K562 (cell line): Measurements from ENCODE around the gene TSGA10. TPM values are rescaled to one million over a fixed set of nuclear protein-coding genes. Genes with fewer than 3 reads are reported as not detected.

Source experiments
- ATAC-seq: fragments of 200-7000 bp; cut with Tn5 transposase; 3 replicates; pipeline ENCODE4 v1.9.1; 2020; ENCODE audit warnings: moderate library complexity
- BruUV-seq: library from RNA; stranded (reverse); fragments of 400-500 nt; replicated peaks from 2 replicates; lab custom pipeline; 2021; lab: Mats Ljungman, UMichigan
- CTCF ChIA-PET: fragments of 300-600 bp; formaldehyde crosslinking; extraction: SDS; loops from one replicate; lab custom pipeline; 2021; ENCODE audit warnings: low intra/inter-chr PET ratio; lab: Yijun Ruan, JAX
- POLR2A ChIA-PET: fragments of 300-600, 350-650 bp; sonication (Branson Sonifier 250); formaldehyde crosslinking; extraction: SDS; loops from one replicate; lab custom pipeline; 2021; ENCODE audit warnings: antibody characterized with exemption, inconsistent platforms; lab: Yijun Ruan, JAX
- DNase-seq, 4 experiments: peaks; one replicate each; pipeline versions ENCODE4 v3.0.0 to v3.0.0-alpha.2; 2011 to 2018; ENCODE audit warnings: low spot score in 3 of 4, mixed read lengths in 3 of 4; ENCODE audit errors: extremely low read depth in 1 of 4
- FAIRE-seq: peaks from 2 replicates; lab custom pipeline; 2011; peaks lifted over from hg19 to GRCh38; lab: Jason Lieb, UNC
- H2AFZ ChIP-seq: 2 replicates; pipeline ENCODE4 v1.6.0; 2011; ENCODE audit warnings: low read depth, low read length, control low read depth, inconsistent platforms
- H3K27ac ChIP-seq: fragments of 200-600 bp; 3 replicates; pipeline ENCODE4 v1.8.0; 2011; ENCODE audit warnings: low read depth, mild to moderate bottlenecking, control low read depth, inconsistent platforms, low read length, moderate library complexity, mixed read lengths; ENCODE audit errors: extremely low read depth
- H3K27me3 ChIP-seq, 2 experiments: fragments of 300-600 bp in 1 of 2; 2 replicates in 1 of 2; 3 replicates in 1 of 2; pipeline versions ENCODE4 v1.6.0 to v1.8.0; 2011; ENCODE audit warnings: inconsistent platforms in 2 of 2, low read length in 2 of 2, mild to moderate bottlenecking in 1 of 2, mixed read lengths in 1 of 2, moderate library complexity in 1 of 2; ENCODE audit not compliant: control insufficient read depth in 2 of 2, insufficient read depth in 2 of 2
- H3K36me3 ChIP-seq: fragments of 300-600 bp; 3 replicates; pipeline ENCODE4 v1.8.0; 2011; ENCODE audit warnings: mild to moderate bottlenecking, low read length, inconsistent platforms; ENCODE audit not compliant: control insufficient read depth, insufficient read depth
- H3K4me1 ChIP-seq, 2 experiments: fragments of 200-600 bp in 1 of 2; replicated peaks in 1 of 2; 2 replicates in 1 of 2; 3 replicates in 1 of 2; pipeline versions ENCODE4 v1.5.1 to v1.8.0; 2011; ENCODE audit warnings: inconsistent platforms in 2 of 2, low read length in 2 of 2, mild to moderate bottlenecking in 1 of 2, mixed read lengths in 1 of 2, moderate library complexity in 1 of 2; ENCODE audit not compliant: control insufficient read depth in 2 of 2, insufficient read depth in 2 of 2
- H3K4me2 ChIP-seq: 2 replicates; pipeline ENCODE4 v1.6.1; 2011; ENCODE audit warnings: low read length, control low read depth, inconsistent platforms, mixed read lengths; ENCODE audit not compliant: insufficient read depth
- H3K4me3 ChIP-seq: fragments of 200-600 bp; sonication (generic), shearing (Covaris generic); 2 replicates; pipeline ENCODE4 v1.5.1; 2016; ENCODE audit warnings: control low read depth, inconsistent platforms
- H3K79me2 ChIP-seq: fragments of 200-600 bp; 3 replicates; pipeline ENCODE4 v1.8.0; 2011; ENCODE audit warnings: low read length, inconsistent platforms; ENCODE audit not compliant: control insufficient read depth, insufficient read depth
- H3K9ac ChIP-seq, 2 experiments: 2 replicates each; pipeline versions ENCODE4 v1.6.0 to v1.6.1; 2011; ENCODE audit warnings: low read depth in 2 of 2, low read length in 2 of 2, control low read depth in 1 of 2, inconsistent platforms in 1 of 2, mild to moderate bottlenecking in 1 of 2, mixed read lengths in 1 of 2; ENCODE audit not compliant: insufficient read depth in 1 of 2
- H3K9me1 ChIP-seq: one replicate; pipeline ENCODE4 v1.6.0; 2011; ENCODE audit warnings: inconsistent platforms, mild to moderate bottlenecking, low read length, moderate library complexity; ENCODE audit not compliant: control insufficient read depth, insufficient read depth
- H3K9me3 ChIP-seq: replicated peaks from 2 replicates; pipeline ENCODE4 v1.5.1; 2011; ENCODE audit warnings: low read depth, low read length, inconsistent platforms; ENCODE audit not compliant: control insufficient read depth, insufficient read depth
- H4K20me1 ChIP-seq: replicated peaks from 2 replicates; pipeline ENCODE4 v1.6.1; 2011; ENCODE audit warnings: low read length, inconsistent platforms, mixed read lengths; ENCODE audit not compliant: control insufficient read depth, insufficient read depth
- C11orf30 ChIP-seq: fragments of 450-650 bp; IDR thresholded peaks from 2 replicates; pipeline ENCODE4 v1.6.1; 2016; ENCODE audit warnings: low read depth, mild to moderate bottlenecking
- CREB1 ChIP-seq, 2 experiments: sonication (generic) in 1 of 2; formaldehyde crosslinking in 1 of 2; IDR thresholded peaks; 2 replicates each; pipeline versions ENCODE4 v1.6.1 to v1.8.0; 2012 to 2022; ENCODE audit warnings: inconsistent platforms in 1 of 2, mild to moderate bottlenecking in 1 of 2, missing genetic modification reagents in 1 of 2, moderate library complexity in 1 of 2
- DIDO1 ChIP-seq: fragments of 450-650 bp; IDR thresholded peaks from 2 replicates; pipeline ENCODE4 v1.6.1; 2016; ENCODE audit warnings: low read depth, missing biosample characterization, missing genetic modification characterization
- DPF2 ChIP-seq: fragments of 450-650 bp; IDR thresholded peaks from 2 replicates; pipeline ENCODE4 v1.6.1; 2016
- ELK1 ChIP-seq: sonication (generic); formaldehyde crosslinking; IDR thresholded peaks from 2 replicates; pipeline ENCODE4 v1.8.1; 2022; ENCODE audit warnings: missing genetic modification reagents
- FOXJ2 ChIP-seq: fragments of 200-800 bp; sonication (Bioruptor generic); IDR thresholded peaks from 2 replicates; pipeline ENCODE4 v1.6.1; 2016; ENCODE audit warnings: missing genetic modification characterization, missing compliant biosample characterization
- FOXK2 ChIP-seq, 2 experiments: fragments of 450-650 bp; IDR thresholded peaks in 1 of 2; conservative IDR thresholded peaks in 1 of 2; 2 replicates each; pipeline ENCODE4 v1.6.1; 2016; ENCODE audit warnings: low read depth in 2 of 2, mild to moderate bottlenecking in 1 of 2
- HMBOX1 ChIP-seq: sonication (generic); IDR thresholded peaks from 2 replicates; pipeline ENCODE4 v1.6.1; 2016
- MEIS2 ChIP-seq: fragments of 450-650 bp; IDR thresholded peaks from 2 replicates; pipeline ENCODE4 v1.6.1; 2014; ENCODE audit warnings: mild to moderate bottlenecking; ENCODE audit not compliant: partially characterized antibody
- MYC ChIP-seq, 2 experiments: fragments of 250-450 bp in 1 of 2; sonication (Bioruptor Pico) in 1 of 2; IDR thresholded peaks; 2 replicates each; pipeline versions ENCODE4 v1.5.1 to v1.6.1; 2012 to 2021; ENCODE audit warnings: low read depth in 2 of 2, borderline replicate concordance in 1 of 2, improper control_type of control experiment in 1 of 2, low read length in 1 of 2, mild to moderate bottlenecking in 1 of 2, moderate library complexity in 1 of 2
- RBM25 ChIP-seq: fragments of 200-400 bp; formaldehyde crosslinking; IDR thresholded peaks from 2 replicates; pipeline ENCODE4 v1.6.1; 2018; ENCODE audit warnings: low read length, low read depth, moderate library complexity; ENCODE audit not compliant: severe bottlenecking
- SMAD2 ChIP-seq: fragments of 150-350 bp; IDR thresholded peaks from 2 replicates; pipeline ENCODE4 v1.6.1; 2014; ENCODE audit warnings: low read depth, mild to moderate bottlenecking, low read length
- TAL1 ChIP-seq: fragments of 450-650 bp; IDR thresholded peaks from 2 replicates; pipeline ENCODE4 v1.6.1; 2016; ENCODE audit warnings: mild to moderate bottlenecking
- ZNF584 ChIP-seq: fragments of 200-800 bp; sonication (Bioruptor generic); IDR thresholded peaks from 2 replicates; pipeline ENCODE4 v1.6.1; 2016; ENCODE audit warnings: low read depth, mild to moderate bottlenecking, missing genetic modification characterization, missing compliant biosample characterization
- WGBS: fragments of 100-300 bp; shearing (Covaris generic); methylation state at CpG from one replicate; pipeline ENCODE4 v1.1.6; 2016; ENCODE audit warnings: low coverage, mixed read lengths; ENCODE audit not compliant: insufficient coverage; ENCODE audit errors: missing lambda C conversion rate; 5-methylcytosine and 5-hydroxymethylcytosine counted together
- in situ Hi-C: fragments of 300-500 bp; cut with MboI; formaldehyde crosslinking; loops from 4 replicates; pipeline ENCODE4 v1.15.0; 2018; ENCODE audit warnings: inconsistent platforms, mixed read lengths
- intact Hi-C: fragments of 100-400 bp; cut with micrococcal nuclease; formaldehyde crosslinking; loops from 2 replicates; pipeline ENCODE4 v1.14.2; 2022
- polyA plus RNA-seq, 8 experiments: library from polyadenylated mRNA; depleted of rRNA in 4 of 8; stranded (reverse) in 5 of 8; unstranded in 3 of 8; fragments of >200 nt; fragmentation: Nextera tagmentation in 2 of 8; fragmentation: Illumina TruSeq in 1 of 8; extraction: Ambion mirVana in 2 of 8; extraction: Trizol in 1 of 8; gene quantifications; 2 replicates each; pipeline versions ENCODE4 v1.2.1 to v1.2.3, GENCODE V29; 2011 to 2014; ENCODE audit warnings: inconsistent platforms in 1 of 8, missing spikeins in 1 of 8
- total RNA-seq, 7 experiments: library from RNA; depleted of rRNA in 6 of 7; stranded (reverse); fragments of >200 nt in 6 of 7; fragmentation: Illumina TruSeq in 2 of 7; extraction: Trizol in 2 of 7; gene quantifications; 2 replicates each; pipeline versions ENCODE4 v1.2.1 to v1.2.3, GENCODE V29; 2011 to 2021; ENCODE audit warnings: low replicate concordance in 1 of 7
- TF ChIP-seq, protein P1 (sequence below), 2 experiments: fragments of 450-650 bp in 1 of 2; sonication (generic) in 1 of 2; formaldehyde crosslinking in 1 of 2; IDR thresholded peaks in 1 of 2; conservative IDR thresholded peaks in 1 of 2; 2 replicates each; pipeline versions ENCODE4 v1.6.1 to v1.8.1; 2016 to 2023; ENCODE audit warnings: mild to moderate bottlenecking in 2 of 2, moderate library complexity in 2 of 2, inconsistent platforms in 1 of 2, missing genetic modification reagents in 1 of 2
- TF ChIP-seq, protein P2 (sequence below): sonication (generic); formaldehyde crosslinking; IDR thresholded peaks from 2 replicates; pipeline ENCODE4 v1.8.0; 2022; ENCODE audit warnings: mild to moderate bottlenecking, low read depth, missing genetic modification reagents

The TSGA10 gene
- total and polyA plus RNA-seq, 9 of the 15 experiments (the other 6 are each of a cell fraction or from before 2014, with no cell fraction given): 2.1 to 11.3 (median 3.2) TPM

GRCh38 chr2:99106913-99107312 lies 47.8 kb downstream of the TSGA10 start (continued):
- TF ChIP-seq, protein P1, sequence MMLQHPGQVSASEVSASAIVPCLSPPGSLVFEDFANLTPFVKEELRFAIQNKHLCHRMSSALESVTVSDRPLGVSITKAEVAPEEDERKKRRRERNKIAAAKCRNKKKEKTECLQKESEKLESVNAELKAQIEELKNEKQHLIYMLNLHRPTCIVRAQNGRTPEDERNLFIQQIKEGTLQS (IDR thresholded peaks at IDR 0.05): peak; percentile 12; the same call in 1 of the 2 replicates
- TF ChIP-seq, protein P1 (CRISPR knock-in tag; conservative IDR thresholded peaks at IDR 0.05): no peak
- TF ChIP-seq C11orf30: peak; percentile 74
- no peak for TF ChIP-seq DIDO1
- no peak for TF ChIP-seq SMAD2
- TF ChIP-seq, all 486 proteins: peak for 10

DNA sequence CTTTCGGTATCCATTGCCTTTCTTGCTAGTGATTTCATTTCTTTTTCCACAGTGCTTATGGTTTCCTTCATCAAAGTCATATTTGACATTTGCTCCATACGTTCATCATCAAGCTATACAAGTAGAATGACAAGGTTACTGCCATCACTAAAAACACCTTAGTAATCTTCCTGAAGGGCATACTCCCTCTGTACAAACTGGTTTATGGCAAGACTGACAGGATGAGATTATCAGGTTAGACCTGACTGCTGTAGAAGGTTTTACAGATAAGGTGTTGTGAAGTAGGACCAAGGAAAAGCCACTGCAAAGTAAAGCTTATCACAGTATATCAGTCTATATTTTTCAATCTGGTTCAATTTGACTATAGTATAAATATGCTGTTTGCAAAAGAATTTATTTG lies 50.7 kb downstream of the TSGA10 start:
- ATAC-seq (no peak), DNase-seq (peak in 2 of 4 experiments; percentile 8 to 23), FAIRE-seq (no peak)
- 2% methylated on average over 2 of the region's 2 CpGs for WGBS
- H3K27me3 ChIP-seq: no peaks in the 10 kb centered on the region
- no peaks in the 10 kb centered on the region for H3K9me1 ChIP-seq
- H2AFZ ChIP-seq: no peak overlapping the region
- no TSS peak for BruUV-seq
- intact Hi-C loops: no loop called here
- no peaks in the 10 kb centered on the region for H3K79me2 ChIP-seq
- no peaks in the 10 kb centered on the region for H4K20me1 ChIP-seq
- H3K36me3 ChIP-seq: no peaks in the 10 kb centered on the region
- H3K4me1 ChIP-seq: peaks cover 0 to 6% of the 10 kb centered on the region in 2 experiments; a peak in 2 of 5 replicates
- CTCF ChIA-PET: no interaction called here
- no peak overlapping the region for H3K9ac ChIP-seq
- 0 out of 2 replicates have a peak, but pooled peaks cover 2% of the 10 kb centered on the region for H3K9me3 ChIP-seq
- no peak overlapping the region for H3K4me2 ChIP-seq
- POLR2A ChIA-PET: interaction anchor here (1.3 kb wide), 1 partner anchor 20 kb away, joined by 3 read pairs; no protein-coding TSS in a partner anchor
- in situ Hi-C loops: no loop called here
- no peak overlapping the region for H3K4me3 ChIP-seq
- H3K27ac ChIP-seq: no peak overlapping the region
- TF ChIP-seq DPF2: 0 out of 2 replicates have a peak, but pooled peaks have one; percentile 20
- TF ChIP-seq RBM25: no peak
- no peak for TF ChIP-seq MYC (IDR thresholded peaks at IDR 0.05; ENCODE audit: low read depth, low read length)
- TF ChIP-seq MYC (CRISPR knock-in tag; IDR thresholded peaks at IDR 0.05; ENCODE audit: borderline replicate concordance, low read depth): no peak
- TF ChIP-seq, protein P2, sequence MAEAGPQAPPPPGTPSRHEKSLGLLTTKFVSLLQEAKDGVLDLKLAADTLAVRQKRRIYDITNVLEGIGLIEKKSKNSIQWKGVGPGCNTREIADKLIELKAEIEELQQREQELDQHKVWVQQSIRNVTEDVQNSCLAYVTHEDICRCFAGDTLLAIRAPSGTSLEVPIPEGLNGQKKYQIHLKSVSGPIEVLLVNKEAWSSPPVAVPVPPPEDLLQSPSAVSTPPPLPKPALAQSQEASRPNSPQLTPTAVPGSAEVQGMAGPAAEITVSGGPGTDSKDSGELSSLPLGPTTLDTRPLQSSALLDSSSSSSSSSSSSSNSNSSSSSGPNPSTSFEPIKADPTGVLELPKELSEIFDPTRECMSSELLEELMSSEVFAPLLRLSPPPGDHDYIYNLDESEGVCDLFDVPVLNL (CRISPR knock-in tag): no peak
- no peak for TF ChIP-seq ELK1
- TF ChIP-seq TAL1: peak; percentile 64; the same call in 1 of the 2 replicates
- TF ChIP-seq ZNF584 (CRISPR knock-in tag): no peak
- no peak for TF ChIP-seq CREB1 (IDR thresholded peaks at IDR 0.05)
- no peak for TF ChIP-seq CREB1 (CRISPR knock-in tag; IDR thresholded peaks at IDR 0.05)
- TF ChIP-seq MEIS2: peak; percentile 30
- no peak for TF ChIP-seq FOXK2 (conservative IDR thresholded peaks at IDR 0.05 in 1 of 2, IDR thresholded peaks at IDR 0.05 in 1 of 2; ENCODE audit: low read depth in 2 of 2)
- TF ChIP-seq HMBOX1: peak; percentile 59; the same call in 1 of the 2 replicates
- TF ChIP-seq FOXJ2 (tag): no peak
